Endothelial cell of umbilical vein (primary cell): ENCODE data around the gene ABCF1. TPM values are rescaled to one million over a fixed set of nuclear protein-coding genes. Genes with fewer than 3 reads are reported as not detected.

ENCODE experiments used
- BruUV-seq: library from RNA; stranded (reverse); fragments of 400-500 nt; replicated peaks from 2 replicates; lab custom pipeline; 2021; lab: Mats Ljungman, UMichigan
- CTCF ChIA-PET: fragments of 300-600, 350-600 bp; sonication (Branson Sonifier 250); formaldehyde crosslinking; loops from one replicate; lab custom pipeline; 2021; ENCODE audit warnings: antibody characterized with exemption, inconsistent platforms; lab: Charles Lee
- POLR2A ChIA-PET: fragments of 300-600, 350-600 bp; sonication (Branson Sonifier 250); formaldehyde crosslinking; loops from one replicate; lab custom pipeline; 2021; ENCODE audit warnings: antibody characterized with exemption, inconsistent platforms; lab: Charles Lee
- DNase-seq: peaks from one replicate; pipeline ENCODE4 v3.0.0-alpha.2; 2011; ENCODE audit warnings: low read depth, low spot score
- FAIRE-seq: peaks from 2 replicates; lab custom pipeline; 2011; peaks lifted over from hg19 to GRCh38; lab: Jason Lieb, UNC
- H2AFZ ChIP-seq: 2 replicates; pipeline ENCODE4 v1.6.0; 2012; ENCODE audit warnings: low read depth, low read length, control low read depth, inconsistent platforms
- H3K27ac ChIP-seq: 2 replicates; pipeline ENCODE4 v1.5.1; 2011; ENCODE audit warnings: low read depth, mild to moderate bottlenecking, control low read depth, low read length, moderate library complexity; ENCODE audit not compliant: insufficient read depth
- H3K27me3 ChIP-seq, 2 experiments: 2 replicates each; pipeline versions ENCODE4 v1.6.0 to v1.6.1; 2011; ENCODE audit warnings: low read length in 2 of 2, mixed read lengths in 1 of 2; ENCODE audit not compliant: control insufficient read depth in 2 of 2, insufficient read depth in 2 of 2
- H3K36me3 ChIP-seq, 2 experiments: 2 replicates in 1 of 2; 3 replicates in 1 of 2; pipeline ENCODE4 v1.5.1; 2011; ENCODE audit warnings: low read length in 2 of 2, mild to moderate bottlenecking in 1 of 2, moderate library complexity in 1 of 2; ENCODE audit not compliant: control insufficient read depth in 2 of 2, insufficient read depth in 2 of 2; ENCODE audit errors: extremely low read depth in 1 of 2
- H3K4me1 ChIP-seq: 3 replicates; pipeline ENCODE4 v1.5.1; 2011; ENCODE audit warnings: mild to moderate bottlenecking, low read length; ENCODE audit not compliant: control insufficient read depth, insufficient read depth; ENCODE audit errors: extremely low read depth
- H3K4me2 ChIP-seq: 2 replicates; pipeline ENCODE4 v1.6.1; 2011; ENCODE audit warnings: low read length, control low read depth, mixed read lengths; ENCODE audit not compliant: insufficient read depth
- H3K4me3 ChIP-seq, 3 experiments: fragments of 200-600 bp in 1 of 3; sonication (generic), shearing (Covaris generic) in 1 of 3; replicated peaks in 1 of 3; 2 replicates each; pipeline ENCODE4 v1.5.1; 2011 to 2016; ENCODE audit warnings: control low read depth in 3 of 3, low read length in 3 of 3, mild to moderate bottlenecking in 2 of 3, inconsistent platforms in 1 of 3, low read depth in 1 of 3, moderate library complexity in 1 of 3; ENCODE audit not compliant: insufficient read depth in 1 of 3
- H3K79me2 ChIP-seq: 2 replicates; pipeline ENCODE4 v1.6.0; 2012; ENCODE audit warnings: low read length, inconsistent platforms; ENCODE audit not compliant: control insufficient read depth, insufficient read depth
- H3K9ac ChIP-seq: replicated peaks from 2 replicates; pipeline ENCODE3; 2011; ENCODE audit warnings: low read length, control low read depth; ENCODE audit not compliant: insufficient read depth; ENCODE audit errors: extremely low read depth
- H3K9me1 ChIP-seq: replicated peaks from 3 replicates; pipeline ENCODE4 v1.6.0; 2011; ENCODE audit warnings: mild to moderate bottlenecking, low read length; ENCODE audit not compliant: control insufficient read depth, insufficient read depth; ENCODE audit errors: extremely low read depth
- H3K9me3 ChIP-seq: replicated peaks from 2 replicates; pipeline ENCODE4 v1.5.1; 2012; ENCODE audit warnings: low read length, inconsistent platforms; ENCODE audit not compliant: control insufficient read depth, insufficient read depth
- H4K20me1 ChIP-seq: replicated peaks from 2 replicates; pipeline ENCODE3; 2011; ENCODE audit warnings: mild to moderate bottlenecking, low read length; ENCODE audit not compliant: control insufficient read depth, insufficient read depth; ENCODE audit errors: extremely low read depth
- CTCF ChIP-seq, 2 donors: IDR thresholded peaks; 1 replicate in 1 of 2; 2 replicates in 1 of 2; pipeline ENCODE4 v1.5.1; 2011; ENCODE audit warnings: low read length in 2 of 2, mild to moderate bottlenecking in 2 of 2, moderate library complexity in 2 of 2, control low read depth in 1 of 2, inconsistent platforms in 1 of 2, low read depth in 1 of 2; ENCODE audit not compliant: insufficient read depth in 1 of 2; ENCODE audit errors: extremely low read depth in 1 of 2
- EZH2 ChIP-seq: IDR thresholded peaks from 2 replicates; pipeline ENCODE4 v1.6.1; 2012; ENCODE audit warnings: borderline replicate concordance, low read depth, mild to moderate bottlenecking, moderate library complexity, low read length, inconsistent platforms; ENCODE audit not compliant: severe bottlenecking
- FOS ChIP-seq: IDR thresholded peaks from 2 replicates; pipeline ENCODE4 v1.6.1; 2011; ENCODE audit warnings: mild to moderate bottlenecking, low read length, moderate library complexity, borderline replicate concordance; ENCODE audit not compliant: insufficient read depth
- GATA2 ChIP-seq: IDR thresholded peaks from 2 replicates; pipeline ENCODE4 v1.7.0; 2011; ENCODE audit warnings: low read depth, mild to moderate bottlenecking, moderate library complexity, mixed read lengths, low read length; ENCODE audit not compliant: insufficient read length, insufficient read depth
- JUN ChIP-seq: IDR thresholded peaks from 2 replicates; pipeline ENCODE4 v1.6.1; 2011; ENCODE audit warnings: borderline replicate concordance, low read depth; ENCODE audit not compliant: insufficient read length, insufficient read depth
- MAX ChIP-seq: IDR thresholded peaks from 2 replicates; pipeline ENCODE4 v1.6.1; 2011; ENCODE audit not compliant: insufficient read depth, insufficient read length
- MYC ChIP-seq: IDR thresholded peaks from one replicate; pipeline ENCODE4 v1.6.1; 2011; ENCODE audit warnings: mild to moderate bottlenecking, low read depth, low read length
- POLR2A ChIP-seq: IDR thresholded peaks from 2 replicates; pipeline ENCODE4 v1.6.1; 2012; ENCODE audit warnings: low read depth, mild to moderate bottlenecking, control low read depth, low read length
- POLR2AphosphoS5 ChIP-seq: IDR thresholded peaks from 2 replicates; pipeline ENCODE4 v1.6.1; 2012; ENCODE audit warnings: low read depth, mild to moderate bottlenecking, control low read depth, low read length, moderate library complexity; ENCODE audit not compliant: insufficient read depth
- dilution Hi-C: fragments of 300-500 bp; cut with MboI; formaldehyde crosslinking; loops from one replicate; pipeline ENCODE4 v1.15.0; 2019; ENCODE audit warnings: low sequenced_read_pairs; ENCODE audit not compliant: extremely low pct_ligation_motif_present
- intact Hi-C: fragments of 100-400 bp; cut with micrococcal nuclease; formaldehyde crosslinking; loops from one replicate; pipeline ENCODE4 v1.10.0; 2022
- polyA plus RNA-seq, 4 experiments: library from polyadenylated mRNA; depleted of rRNA in 3 of 4; stranded (reverse) in 3 of 4; unstranded in 1 of 4; fragments of >200 nt; gene quantifications; 2 replicates each; pipeline versions ENCODE4 v1.2.1 to v1.2.3, GENCODE V29; 2011 to 2012; ENCODE audit warnings: missing spikeins in 1 of 4
- total RNA-seq: library from RNA; stranded (reverse); gene quantifications from 2 replicates; pipeline ENCODE4 v1.2.3, GENCODE V29; 2021

The ABCF1 gene
- total and polyA plus RNA-seq, 2 donors (not counting 3 experiments of a cell fraction or from before 2014, with no cell fraction given): 34.0 to 60.3 TPM

- no peak for DNase-seq
- Histone ChIP-seq H3K4me1 (peaks cover 8% of the 10 kb centered on the region), H3K9me3 (no peaks in the 10 kb centered on the region), H3K79me2 (no peaks in the 10 kb centered on the region), H2AFZ (no peak overlapping the region), H3K27me3 (no peaks in the 10 kb centered on the region), H3K27ac (no peak overlapping the region), H3K4me2 (no peak overlapping the region), H3K9ac (no peak overlapping the region), H3K36me3 (peaks cover 34 to 48% of the 10 kb centered on the region in 2 experiments), H3K9me1 (no peaks in the 10 kb centered on the region), H4K20me1 (no peaks in the 10 kb centered on the region), H3K4me3 (no peak overlapping the region)
- intact Hi-C loops: no loop called here
- TSS peak; percentile 24 for BruUV-seq
- no peak for FAIRE-seq
- ChIA-PET POLR2A (interaction anchor here (6.2 kb wide), 1 partner anchor 13 kb away, joined by 63 read pairs; no protein-coding TSS in a partner anchor), CTCF (interaction anchor here (0.5 to 8.8 kb wide), 10 partner anchors 10 to 487 kb away, joined by 3 to 149 read pairs (median 4); no protein-coding TSS in a partner anchor)
- TF ChIP-seq FOS (no peak), MYC (no peak), JUN (no peak), GATA2 (no peak), MAX (no peak), EZH2 (no peak), CTCF (IDR thresholded peaks at IDR 0.05; ENCODE audit: extremely low read depth in 1 of 2, insufficient read depth in 1 of 2, low read depth in 1 of 2, low read length in 2 of 2) (no peak), POLR2AphosphoS5 (peak; percentile 37), POLR2A (peak; percentile 20)
- dilution Hi-C loops: no loop called here
These were observed 29.3 kb downstream of the ABCF1 start for GRCh38 chr6:30600451-30600961.
